ENCODE measurements around the gene ARHGAP6. TPM values are rescaled to one million over a fixed set of nuclear protein-coding genes. Genes with fewer than 3 reads are reported as not detected.
"Not testable (repeated sequence)": the region's sequence is repeated elsewhere in the genome, so short reads cannot be mapped to it uniquely, and the experiment has no call there.

Gene ARHGAP6
- total and polyA plus RNA-seq, 3 donors from 2014 or later = 4.8 to 11.8 (median 5.7) TPM

- no peaks in the 10 kb centered on the region for H3K9me3 ChIP-seq
- no peaks in the 10 kb centered on the region for H3K4me1 ChIP-seq
- intact Hi-C loops (cut with DNase I; ENCODE audit: low total_unique reads) = no loop called here
- no peaks in the 10 kb centered on the region for H3K27me3 ChIP-seq
- no peak overlapping the region for H3K4me3 ChIP-seq
- no peak overlapping the region for H3K27ac ChIP-seq
- H3K36me3 ChIP-seq (ENCODE audit: low read depth, missing control alignments) = no peaks in the 10 kb centered on the region
- no peak for DNase-seq
- TF ChIP-seq POLR2A (IDR thresholded peaks at IDR 0.05) = no peak
- TF ChIP-seq CTCF (IDR thresholded peaks at IDR 0.05) = no peak
- 70 to 73% methylated on average over 2 of the region's 2 CpGs for WGBS, 2 donors
Observed at GRCh38 chrX:11504234-11504633, 161.5 kb downstream of the ARHGAP6 start.

- intact Hi-C loops (cut with DNase I; ENCODE audit: low total_unique reads) = no loop called here
Observed at GRCh38 chrX:11499076-11500044, 166.4 kb downstream of the ARHGAP6 start.

GRCh38 chrX:11491375-11491774 is 174.3 kb downstream of the ARHGAP6 start:
- H3K9me3 ChIP-seq; H3K4me1 ChIP-seq; H3K36me3 ChIP-seq (ENCODE audit: low read depth, missing control alignments); DNase-seq; intact Hi-C loops (cut with DNase I; ENCODE audit: low total_unique reads); H3K4me3 ChIP-seq; H3K27me3 ChIP-seq; H3K27ac ChIP-seq: not testable (repeated sequence)
- WGBS, 2 donors = 86% methylated on average over 1 to 2 of the region's 2 CpGs

More at GRCh38 chrX:11499076-11500044, 166.4 kb downstream of the ARHGAP6 start:
- Histone ChIP-seq H3K4me3 (no peak overlapping the region), H3K36me3 (ENCODE audit: low read depth, missing control alignments) (no peaks in the 10 kb centered on the region), H3K9me3 (no peaks in the 10 kb centered on the region), H3K27me3 (no peaks in the 10 kb centered on the region), H3K27ac (no peak overlapping the region), H3K4me1 (no peaks in the 10 kb centered on the region)
- TF ChIP-seq CTCF (IDR thresholded peaks at IDR 0.05) = no peak
- TF ChIP-seq POLR2A (IDR thresholded peaks at IDR 0.05) = no peak
- WGBS, 2 donors = 70 to 75% methylated on average over 5 of the region's 5 CpGs
- no peak for DNase-seq

- Histone ChIP-seq H3K4me1 (no peaks in the 10 kb centered on the region), H3K27me3 (no peaks in the 10 kb centered on the region), H3K9me3 (no peaks in the 10 kb centered on the region), H3K27ac (no peak overlapping the region), H3K4me3 (no peak overlapping the region), H3K36me3 (ENCODE audit: low read depth, missing control alignments) (no peaks in the 10 kb centered on the region)
- intact Hi-C loops (cut with DNase I; ENCODE audit: low total_unique reads) = no loop called here
- WGBS, 2 donors = 80 to 83% methylated on average over 1 of the region's 1 CpG
- TF ChIP-seq POLR2A (IDR thresholded peaks at IDR 0.05) (no peak), CTCF (IDR thresholded peaks at IDR 0.05) (no peak)
- DNase-seq = no peak
Observed at GRCh38 chrX:11484290-11484689, 181.4 kb downstream of the ARHGAP6 start.

GRCh38 chrX:11481035-11481434 is 184.7 kb downstream of the ARHGAP6 start:
- H3K27ac ChIP-seq = no peak overlapping the region
- no peaks in the 10 kb centered on the region for H3K27me3 ChIP-seq
- H3K4me3 ChIP-seq = no peak overlapping the region
- WGBS, 2 donors = 50 to 76% methylated on average over 3 of the region's 3 CpGs
- intact Hi-C loops (cut with DNase I; ENCODE audit: low total_unique reads) = no loop called here
- H3K4me1 ChIP-seq = no peaks in the 10 kb centered on the region
- TF ChIP-seq POLR2A (IDR thresholded peaks at IDR 0.05) = no peak
- TF ChIP-seq CTCF (IDR thresholded peaks at IDR 0.05) = no peak
- H3K9me3 ChIP-seq = no peaks in the 10 kb centered on the region
- H3K36me3 ChIP-seq (ENCODE audit: low read depth, missing control alignments) = no peaks in the 10 kb centered on the region
- no peak for DNase-seq
